ENCODE data around the gene WARS2. TPM values are rescaled to one million over a fixed set of nuclear protein-coding genes. Genes with fewer than 3 reads are reported as not detected.

Gene WARS2
- total RNA-seq, 1 experiment from 2014 or later = 18.1 TPM

GRCh38 chr1:119038363-119038762 lies 102.1 kb downstream of the WARS2 start:
- intact Hi-C loops (cut with micrococcal nuclease) = no loop called here
- Histone ChIP-seq H3K9me3 (ENCODE audit: low read length) (no peaks in the 10 kb centered on the region), H3K9ac (ENCODE audit: low read length) (no peak overlapping the region), H3K4me1 (ENCODE audit: insufficient read depth, low read length) (no peaks in the 10 kb centered on the region), H3K36me3 (ENCODE audit: low read depth, low read length) (no peaks in the 10 kb centered on the region), H3K4me2 (ENCODE audit: low read length) (no peak overlapping the region), H3K4me3 (ENCODE audit: low read length) (no peak overlapping the region), H2AFZ (ENCODE audit: low read length) (no peak overlapping the region), H3K27me3 (ENCODE audit: low read length) (no peaks in the 10 kb centered on the region), H4K20me1 (ENCODE audit: low read length) (no peaks in the 10 kb centered on the region), H3K27ac (ENCODE audit: low read length) (no peak overlapping the region), H3K9me2 (replicated peaks; ENCODE audit: low read length) (no peaks in the 10 kb centered on the region), H3F3A (ENCODE audit: low read length, unreplicated experiment) (no peaks in the 10 kb centered on the region), H3K79me2 (ENCODE audit: low read length) (no peaks in the 10 kb centered on the region)
- ATAC-seq (no peak), DNase-seq (no peak)
- TF ChIP-seq EZH2phosphoT487 (IDR thresholded peaks at IDR 0.05; ENCODE audit: borderline replicate concordance, low read length) (no peak), EZH2 (IDR thresholded peaks at IDR 0.05; ENCODE audit: low read length, unreplicated experiment) (no peak), CTCF (conservative IDR thresholded peaks at IDR 0.05; ENCODE audit: low read depth, low read length) (no peak)
- POLR2A ChIA-PET (ENCODE audit: unreplicated experiment) = interaction anchor here (0.6 kb wide), 1 partner anchor 191 kb away, joined by 4 read pairs; no protein-coding TSS in a partner anchor
- CTCF ChIA-PET = no interaction called here
- BruUV-seq (replicated peaks) = no TSS peak

- Histone ChIP-seq H3K4me3 (ENCODE audit: low read length) (no peak overlapping the region), H3K27ac (ENCODE audit: low read length) (no peak overlapping the region), H3K9ac (ENCODE audit: low read length) (no peak overlapping the region), H3K9me2 (replicated peaks; ENCODE audit: low read length) (no peaks in the 10 kb centered on the region), H3K4me1 (ENCODE audit: insufficient read depth, low read length) (no peaks in the 10 kb centered on the region), H4K20me1 (ENCODE audit: low read length) (no peaks in the 10 kb centered on the region), H3K4me2 (ENCODE audit: low read length) (no peak overlapping the region), H2AFZ (ENCODE audit: low read length) (no peak overlapping the region), H3K79me2 (ENCODE audit: low read length) (no peaks in the 10 kb centered on the region), H3K27me3 (ENCODE audit: low read length) (no peaks in the 10 kb centered on the region), H3K9me3 (ENCODE audit: low read length) (no peaks in the 10 kb centered on the region), H3F3A (ENCODE audit: low read length, unreplicated experiment) (no peaks in the 10 kb centered on the region), H3K36me3 (ENCODE audit: low read depth, low read length) (0 out of 2 replicates have a peak, but pooled peaks cover 3% of the 10 kb centered on the region)
- DNase-seq (no peak), ATAC-seq (no peak)
- TF ChIP-seq CTCF (conservative IDR thresholded peaks at IDR 0.05; ENCODE audit: low read depth, low read length) (no peak), EZH2phosphoT487 (IDR thresholded peaks at IDR 0.05; ENCODE audit: borderline replicate concordance, low read length) (no peak), EZH2 (IDR thresholded peaks at IDR 0.05; ENCODE audit: low read length, unreplicated experiment) (no peak)
- BruUV-seq (replicated peaks) = no TSS peak
- ChIA-PET POLR2A (ENCODE audit: unreplicated experiment) (no interaction called here), CTCF (no interaction called here)
- intact Hi-C loops (cut with micrococcal nuclease) = no loop called here
Observed at GRCh38 chr1:119034359-119034758, 106.1 kb downstream of the WARS2 start.

GRCh38 chr1:119032986-119033385 lies 107.5 kb downstream of the WARS2 start:
- Histone ChIP-seq H3K79me2 (ENCODE audit: low read length) (no peaks in the 10 kb centered on the region), H3K9ac (ENCODE audit: low read length) (no peak overlapping the region), H3K9me2 (replicated peaks; ENCODE audit: low read length) (no peaks in the 10 kb centered on the region), H3K4me3 (ENCODE audit: low read length) (no peak overlapping the region), H3K27ac (ENCODE audit: low read length) (no peak overlapping the region), H3K36me3 (ENCODE audit: low read depth, low read length) (0 out of 2 replicates have a peak, but pooled peaks cover 3% of the 10 kb centered on the region), H2AFZ (ENCODE audit: low read length) (no peak overlapping the region), H3K27me3 (ENCODE audit: low read length) (no peaks in the 10 kb centered on the region), H3F3A (ENCODE audit: low read length, unreplicated experiment) (no peaks in the 10 kb centered on the region), H3K9me3 (ENCODE audit: low read length) (no peaks in the 10 kb centered on the region), H4K20me1 (ENCODE audit: low read length) (no peaks in the 10 kb centered on the region), H3K4me2 (ENCODE audit: low read length) (no peak overlapping the region), H3K4me1 (ENCODE audit: insufficient read depth, low read length) (peaks cover 4% of the 10 kb centered on the region)
- TF ChIP-seq EZH2 (IDR thresholded peaks at IDR 0.05; ENCODE audit: low read length, unreplicated experiment) = no peak
- TF ChIP-seq CTCF (conservative IDR thresholded peaks at IDR 0.05; ENCODE audit: low read depth, low read length) = no peak
- TF ChIP-seq EZH2phosphoT487 (IDR thresholded peaks at IDR 0.05; ENCODE audit: borderline replicate concordance, low read length) = no peak
- POLR2A ChIA-PET (ENCODE audit: unreplicated experiment) = no interaction called here
- ATAC-seq = no peak
- CTCF ChIA-PET = no interaction called here
- no peak for DNase-seq
- intact Hi-C loops (cut with micrococcal nuclease) = no loop called here
- BruUV-seq (replicated peaks) = no TSS peak

Data from PC-3 (cell line).